AG09309 (cell line): ENCODE measurements around the gene EDEM2.

ENCODE experiments used
- DNase-seq: peaks from one replicate; pipeline ENCODE4 v3.0.0-alpha.2; 2010; ENCODE audit warnings: low read depth
- H3K4me3 ChIP-seq: 2 replicates; pipeline ENCODE4 v1.5.1; 2011; ENCODE audit warnings: mild to moderate bottlenecking, low read depth, low read length, moderate library complexity; ENCODE audit not compliant: control insufficient read depth
- TF ChIP-seq, protein P1 (sequence below): IDR thresholded peaks from 2 replicates; pipeline ENCODE4 v1.5.1; 2011; ENCODE audit warnings: mild to moderate bottlenecking, low read depth, low read length, inconsistent platforms; ENCODE audit not compliant: insufficient read depth, control insufficient read depth; ENCODE audit errors: missing control alignments

EDEM2 gene

DNA sequence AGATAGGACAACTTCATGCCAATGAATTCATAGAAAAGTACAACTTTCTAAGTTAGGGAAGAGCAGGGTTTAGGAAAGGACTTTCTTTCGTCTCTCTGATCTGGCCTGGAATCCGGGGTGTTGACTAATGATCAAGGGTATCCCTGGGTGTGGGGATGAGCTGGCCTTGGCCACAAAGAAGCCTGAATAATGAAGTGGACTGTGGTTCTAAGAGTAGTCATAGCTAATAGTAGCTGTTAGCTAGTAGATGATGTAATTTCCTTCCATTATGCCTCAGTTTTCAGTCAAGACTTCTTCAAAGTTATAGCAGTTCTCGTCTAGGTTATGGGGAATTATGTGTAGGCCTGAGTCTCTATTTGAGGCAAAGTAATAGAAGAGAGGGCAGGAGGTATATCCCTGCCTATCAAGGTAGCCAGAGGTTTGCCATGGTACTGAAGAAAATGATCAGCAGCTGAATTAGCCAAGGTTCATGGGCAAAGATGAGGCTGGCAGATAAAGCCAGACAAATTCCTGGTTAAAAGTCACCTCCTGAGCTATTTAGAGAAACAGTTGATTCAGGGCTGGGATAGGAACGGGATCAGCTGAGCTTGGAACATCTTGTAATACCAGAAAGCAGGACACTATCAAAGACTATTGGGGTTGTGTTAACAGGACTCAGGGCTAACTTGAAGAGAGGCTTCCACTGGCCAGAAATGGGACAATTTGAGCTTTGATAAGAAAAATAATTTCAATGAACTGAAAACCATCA is 35.8 kb downstream of the EDEM2 start:
- TF ChIP-seq, protein P1, sequence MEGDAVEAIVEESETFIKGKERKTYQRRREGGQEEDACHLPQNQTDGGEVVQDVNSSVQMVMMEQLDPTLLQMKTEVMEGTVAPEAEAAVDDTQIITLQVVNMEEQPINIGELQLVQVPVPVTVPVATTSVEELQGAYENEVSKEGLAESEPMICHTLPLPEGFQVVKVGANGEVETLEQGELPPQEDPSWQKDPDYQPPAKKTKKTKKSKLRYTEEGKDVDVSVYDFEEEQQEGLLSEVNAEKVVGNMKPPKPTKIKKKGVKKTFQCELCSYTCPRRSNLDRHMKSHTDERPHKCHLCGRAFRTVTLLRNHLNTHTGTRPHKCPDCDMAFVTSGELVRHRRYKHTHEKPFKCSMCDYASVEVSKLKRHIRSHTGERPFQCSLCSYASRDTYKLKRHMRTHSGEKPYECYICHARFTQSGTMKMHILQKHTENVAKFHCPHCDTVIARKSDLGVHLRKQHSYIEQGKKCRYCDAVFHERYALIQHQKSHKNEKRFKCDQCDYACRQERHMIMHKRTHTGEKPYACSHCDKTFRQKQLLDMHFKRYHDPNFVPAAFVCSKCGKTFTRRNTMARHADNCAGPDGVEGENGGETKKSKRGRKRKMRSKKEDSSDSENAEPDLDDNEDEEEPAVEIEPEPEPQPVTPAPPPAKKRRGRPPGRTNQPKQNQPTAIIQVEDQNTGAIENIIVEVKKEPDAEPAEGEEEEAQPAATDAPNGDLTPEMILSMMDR, result no peak
- H3K4me3 ChIP-seq, result no peak overlapping the region
- no peak for DNase-seq

GRCh38 chr20:35108921-35109320 is 38.2 kb downstream of the EDEM2 start:
- TF ChIP-seq, protein P1, result no peak
- no peak overlapping the region for H3K4me3 ChIP-seq
- no peak for DNase-seq

- H3K4me3 ChIP-seq, result no peak overlapping the region
- DNase-seq, result no peak
- TF ChIP-seq, protein P1, result no peak
Observed at GRCh38 chr20:35106827-35107380, 40.2 kb downstream of the EDEM2 start.

- H3K4me3 ChIP-seq, result no peak overlapping the region
- no peak for DNase-seq
- TF ChIP-seq, protein P1, result no peak
Observed at GRCh38 chr20:35104685-35105295, 42.3 kb downstream of the EDEM2 start.

GRCh38 chr20:35101620-35102019 is 45.5 kb downstream of the EDEM2 start:
- TF ChIP-seq, protein P1, result no peak
- H3K4me3 ChIP-seq, result no peak overlapping the region
- no peak for DNase-seq

- peak; percentile 80 for DNase-seq
- TF ChIP-seq, protein P1, result no peak
- peak overlapping the region; percentile 65; the same call in 1 of the 2 replicates for H3K4me3 ChIP-seq
Observed at GRCh38 chr20:35093267-35093884, 53.8 kb downstream of the EDEM2 start.
